GM12873 (cell line): Measurements from ENCODE around the gene ABCD4.

Experiments
- TF ChIP-seq, protein P1 (sequence below): IDR thresholded peaks from 2 replicates; pipeline ENCODE4 v1.5.1; 2012; ENCODE audit warnings: low read depth, mild to moderate bottlenecking, moderate library complexity, low read length, control low read depth; ENCODE audit not compliant: insufficient read depth; ENCODE audit errors: missing control alignments

Gene ABCD4

DNA sequence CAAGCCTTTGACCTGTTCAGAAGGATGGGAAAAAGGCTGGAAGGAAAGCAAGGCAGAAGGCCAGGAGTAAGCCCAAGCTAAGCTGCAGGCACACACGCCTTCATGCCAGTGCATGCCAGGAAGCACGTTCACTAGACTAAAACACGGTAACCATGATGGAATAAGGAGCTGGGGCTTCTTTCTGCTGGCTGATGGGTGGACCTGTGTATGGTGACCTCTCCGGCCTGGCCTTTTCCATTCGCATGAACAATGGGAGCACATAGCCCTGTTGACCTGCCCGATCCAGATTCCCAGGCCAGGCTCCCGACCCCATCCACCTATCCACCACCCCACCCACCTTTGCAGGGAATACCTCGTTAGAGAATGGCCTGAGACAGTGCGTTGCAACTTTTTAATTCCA, 40.7 kb downstream of the ABCD4 start:
- TF ChIP-seq, protein P1, sequence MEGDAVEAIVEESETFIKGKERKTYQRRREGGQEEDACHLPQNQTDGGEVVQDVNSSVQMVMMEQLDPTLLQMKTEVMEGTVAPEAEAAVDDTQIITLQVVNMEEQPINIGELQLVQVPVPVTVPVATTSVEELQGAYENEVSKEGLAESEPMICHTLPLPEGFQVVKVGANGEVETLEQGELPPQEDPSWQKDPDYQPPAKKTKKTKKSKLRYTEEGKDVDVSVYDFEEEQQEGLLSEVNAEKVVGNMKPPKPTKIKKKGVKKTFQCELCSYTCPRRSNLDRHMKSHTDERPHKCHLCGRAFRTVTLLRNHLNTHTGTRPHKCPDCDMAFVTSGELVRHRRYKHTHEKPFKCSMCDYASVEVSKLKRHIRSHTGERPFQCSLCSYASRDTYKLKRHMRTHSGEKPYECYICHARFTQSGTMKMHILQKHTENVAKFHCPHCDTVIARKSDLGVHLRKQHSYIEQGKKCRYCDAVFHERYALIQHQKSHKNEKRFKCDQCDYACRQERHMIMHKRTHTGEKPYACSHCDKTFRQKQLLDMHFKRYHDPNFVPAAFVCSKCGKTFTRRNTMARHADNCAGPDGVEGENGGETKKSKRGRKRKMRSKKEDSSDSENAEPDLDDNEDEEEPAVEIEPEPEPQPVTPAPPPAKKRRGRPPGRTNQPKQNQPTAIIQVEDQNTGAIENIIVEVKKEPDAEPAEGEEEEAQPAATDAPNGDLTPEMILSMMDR, result no peak

DNA sequence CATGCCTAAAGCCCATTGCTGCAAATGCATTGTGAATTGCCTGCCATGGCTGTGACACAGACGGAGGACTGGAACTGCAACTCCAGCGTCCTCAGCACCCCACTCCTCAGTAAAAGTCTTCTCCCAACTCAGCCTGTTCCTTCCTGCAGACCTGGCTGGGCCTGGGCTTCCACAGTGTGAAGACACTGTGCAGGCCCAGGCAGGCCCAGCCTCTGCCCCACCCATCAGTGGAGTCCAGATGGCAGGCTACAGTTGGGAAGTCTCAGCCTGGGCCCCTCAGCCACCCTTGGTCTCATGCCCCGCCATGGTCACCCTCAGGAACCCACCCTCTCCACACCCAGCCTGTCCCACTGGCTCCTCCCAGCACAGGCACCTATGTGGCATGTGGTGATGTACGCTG, 41.4 kb downstream of the ABCD4 start:
- TF ChIP-seq, protein P1, result no peak

DNA sequence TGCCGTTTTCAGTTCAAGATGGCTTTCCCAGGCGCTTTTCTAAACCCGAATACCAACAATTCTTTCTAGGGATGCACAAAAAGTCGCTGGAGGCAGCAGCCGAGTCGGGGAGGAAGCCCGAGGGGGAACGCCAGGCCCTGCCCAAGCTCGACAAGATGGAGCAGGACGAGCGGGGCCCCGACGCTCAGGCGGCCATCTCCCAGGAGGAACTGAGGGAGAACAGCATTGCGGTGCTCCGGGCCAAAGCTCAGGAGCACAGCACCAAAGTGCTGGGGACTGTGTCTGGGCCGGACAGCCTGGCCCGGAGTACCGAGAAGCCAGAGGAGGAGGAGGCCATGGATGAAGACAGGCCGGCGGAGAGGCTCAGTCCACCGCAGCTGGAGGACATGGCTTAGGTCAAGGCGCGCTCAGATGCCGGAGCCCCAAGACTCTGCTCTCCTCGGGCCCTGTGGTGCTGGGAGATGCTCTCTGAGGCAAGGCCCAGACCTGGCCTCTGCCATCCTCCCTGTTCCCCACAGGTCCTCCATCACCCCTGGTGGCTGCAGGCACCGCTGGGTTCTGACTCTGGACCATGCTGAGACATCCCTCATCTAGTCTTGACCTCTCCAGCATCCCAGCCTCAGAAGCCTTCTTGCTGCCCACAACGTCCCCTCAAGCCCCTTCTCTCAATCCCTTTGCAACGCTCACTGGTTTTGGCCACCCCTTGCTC, 42.1 kb downstream of the ABCD4 start:
- TF ChIP-seq, protein P1, result no peak

DNA sequence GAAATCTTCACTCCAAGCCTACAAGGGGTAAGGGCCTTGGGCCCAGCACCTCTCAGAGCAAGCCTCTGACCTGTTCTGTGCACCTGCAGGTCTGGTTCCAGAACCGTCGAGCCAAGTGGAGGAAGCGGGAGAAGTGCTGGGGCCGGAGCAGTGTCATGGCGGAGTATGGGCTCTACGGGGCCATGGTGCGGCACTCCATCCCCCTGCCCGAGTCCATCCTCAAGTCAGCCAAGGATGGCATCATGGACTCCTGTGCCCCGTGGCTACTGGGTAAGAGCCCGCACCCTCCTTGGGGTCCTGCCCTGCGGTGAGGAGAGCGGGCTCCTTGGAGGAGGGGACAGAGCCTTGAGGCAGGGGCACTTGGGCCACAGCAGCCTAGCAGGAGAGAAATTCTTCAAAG, 43.2 kb downstream of the ABCD4 start:
- TF ChIP-seq, protein P1, result no peak

DNA sequence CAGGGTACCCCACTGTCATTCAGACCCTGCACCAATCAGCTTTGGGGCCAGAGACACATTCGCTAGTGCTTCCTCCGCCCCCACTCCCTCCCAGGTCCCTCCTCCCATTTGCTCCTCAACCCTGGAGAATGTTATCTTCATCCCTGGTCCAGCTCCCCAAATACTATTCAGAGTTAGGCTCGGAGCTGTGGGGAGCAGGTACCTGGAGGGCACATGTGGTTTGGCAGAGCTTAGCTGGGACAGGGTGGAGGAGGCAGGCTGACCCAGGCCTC, 44.0 kb downstream of the ABCD4 start:
- TF ChIP-seq, protein P1, result no peak

DNA sequence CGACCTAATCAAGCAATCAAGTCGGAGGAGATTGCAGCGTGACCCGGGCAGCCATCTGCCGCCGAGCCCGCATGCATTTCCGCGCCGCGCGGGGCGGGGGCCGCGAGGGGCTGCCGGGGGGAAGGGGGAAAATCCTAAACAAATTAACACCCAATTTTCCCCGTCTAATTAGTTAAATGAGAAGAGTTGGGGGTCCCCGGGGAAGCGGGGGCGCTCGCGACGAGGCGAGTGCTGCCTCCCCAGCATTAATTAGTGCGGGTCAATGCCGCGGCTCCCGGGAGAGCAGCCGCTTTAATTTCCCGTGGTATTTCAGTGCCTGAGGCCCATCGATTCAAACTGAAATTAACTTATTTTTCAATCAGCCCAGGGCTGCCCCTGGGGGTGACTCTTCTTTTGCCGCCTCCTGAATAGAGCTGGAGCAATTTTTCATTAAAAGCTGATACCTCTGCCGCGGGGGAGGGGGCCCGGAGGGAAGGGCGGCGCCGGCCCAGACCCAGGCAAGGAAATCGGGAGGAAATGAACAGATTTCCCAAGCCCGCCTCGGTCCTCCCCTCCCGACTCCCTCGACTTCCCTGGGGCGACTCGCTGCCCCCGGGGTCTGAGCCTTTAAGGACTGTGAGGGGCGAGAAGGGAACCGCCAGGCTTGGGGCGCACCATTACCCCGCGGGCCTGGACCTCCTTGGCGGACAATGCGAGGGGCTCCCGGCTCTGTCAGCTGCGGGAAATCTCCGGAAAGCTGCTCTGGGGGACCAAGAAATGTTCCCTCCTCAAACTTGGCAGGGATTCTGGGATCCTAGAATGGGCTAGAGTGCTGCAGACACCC, 44.6 kb downstream of the ABCD4 start:
- TF ChIP-seq, protein P1, result no peak

DNA sequence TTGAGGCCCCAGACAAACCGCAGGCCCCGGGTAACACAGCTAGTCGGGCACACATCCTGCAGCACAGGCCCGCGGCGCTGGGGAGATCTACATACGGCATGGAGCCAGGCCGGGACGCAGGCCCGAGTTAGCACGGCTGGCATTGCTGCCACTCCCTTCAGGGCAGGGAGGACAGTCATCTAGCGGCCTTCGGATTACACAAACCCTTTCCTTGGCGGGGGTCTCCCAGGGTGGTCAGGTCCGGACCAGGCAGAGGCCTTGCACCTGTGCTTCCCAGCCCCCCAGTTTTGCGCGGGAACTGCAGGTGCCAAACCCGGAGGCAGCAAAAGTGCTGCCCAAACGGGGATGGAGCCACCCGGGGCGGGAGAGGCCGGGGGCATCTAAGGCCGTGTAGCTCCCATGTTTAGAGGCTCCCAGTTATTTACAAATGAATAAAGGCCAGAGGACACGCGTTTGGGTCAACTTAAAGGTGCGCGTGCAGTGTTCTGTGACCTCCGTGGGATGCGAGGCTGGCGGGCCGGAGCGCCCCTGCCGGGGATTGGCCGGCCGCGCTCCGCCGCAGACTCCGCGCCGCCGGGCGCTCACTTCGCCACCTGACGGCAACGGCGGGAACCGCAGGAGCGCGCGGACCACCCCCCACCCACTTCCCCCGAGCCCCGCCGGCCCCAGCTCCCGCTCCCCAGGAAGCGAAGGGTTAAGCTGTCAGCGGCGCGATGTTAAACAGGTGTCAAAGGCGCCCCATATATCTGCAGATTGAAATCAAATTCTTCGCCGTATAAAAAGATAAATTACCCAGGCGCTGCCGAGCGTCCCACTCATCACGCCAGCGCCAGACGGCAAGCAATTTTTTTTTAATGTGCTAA, 45.4 kb downstream of the ABCD4 start:
- TF ChIP-seq, protein P1, result peak; percentile 89
